IPS DF 4.7 (cell line): ENCODE results near the gene SGF29.
"Not testable (repeated sequence)": the region's sequence is repeated elsewhere in the genome, so short reads cannot be mapped to it uniquely, and the experiment has no call there.

ENCODE experiments used
- DNase-seq: peaks from one replicate; pipeline ENCODE4 v3.0.0-alpha.2; 2013; ENCODE audit warnings: low spot score; ENCODE audit errors: extremely low read depth

SGF29 gene

DNA sequence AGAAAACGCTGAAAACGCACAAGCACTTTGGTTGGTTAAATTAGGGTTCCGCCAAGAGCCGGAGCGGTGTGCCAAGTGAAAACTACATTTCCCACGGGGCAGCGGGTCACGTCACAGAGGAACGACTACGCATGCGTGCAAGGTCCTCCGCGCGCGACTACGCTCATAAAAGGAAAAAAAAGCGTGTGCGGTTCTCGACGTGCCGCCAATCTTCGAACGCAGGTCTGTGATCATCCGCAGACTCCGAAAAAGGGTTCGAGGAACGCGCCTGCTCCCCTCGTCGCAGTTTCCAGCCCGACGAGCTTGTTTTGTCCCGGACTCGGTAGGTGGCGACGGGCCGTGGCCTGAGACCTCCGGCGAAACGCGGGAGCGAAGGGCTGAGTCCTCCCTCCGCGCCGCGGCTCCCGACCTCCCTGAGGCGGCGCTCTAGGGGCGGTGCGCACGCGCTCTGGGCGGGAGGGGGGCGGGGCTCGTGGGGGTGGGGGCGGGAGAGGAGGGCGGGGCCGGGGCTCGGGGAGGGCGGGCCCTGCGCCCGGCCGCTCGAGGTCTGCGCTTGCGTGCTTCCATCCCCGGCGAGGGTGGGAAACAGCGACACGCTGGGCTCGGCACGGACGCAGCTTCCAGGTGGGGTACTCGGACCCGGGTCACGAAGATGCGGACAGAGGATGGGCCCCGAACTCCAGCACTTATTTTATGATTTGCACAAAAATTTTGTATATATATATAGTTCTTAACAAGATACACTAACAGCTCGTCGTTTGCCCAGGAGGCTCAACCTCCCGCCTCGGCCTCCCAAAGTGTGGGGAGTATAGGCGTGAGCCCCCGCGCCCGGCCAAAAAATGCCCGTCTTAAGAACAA, at the start of gene SGF29:
TSS of gene SGF29 (plus strand) at position 145 of the 858 bp plus-strand sequence. CDS start 27,150 bp downstream, outside the sequence.
- DNase-seq = no peak

DNA sequence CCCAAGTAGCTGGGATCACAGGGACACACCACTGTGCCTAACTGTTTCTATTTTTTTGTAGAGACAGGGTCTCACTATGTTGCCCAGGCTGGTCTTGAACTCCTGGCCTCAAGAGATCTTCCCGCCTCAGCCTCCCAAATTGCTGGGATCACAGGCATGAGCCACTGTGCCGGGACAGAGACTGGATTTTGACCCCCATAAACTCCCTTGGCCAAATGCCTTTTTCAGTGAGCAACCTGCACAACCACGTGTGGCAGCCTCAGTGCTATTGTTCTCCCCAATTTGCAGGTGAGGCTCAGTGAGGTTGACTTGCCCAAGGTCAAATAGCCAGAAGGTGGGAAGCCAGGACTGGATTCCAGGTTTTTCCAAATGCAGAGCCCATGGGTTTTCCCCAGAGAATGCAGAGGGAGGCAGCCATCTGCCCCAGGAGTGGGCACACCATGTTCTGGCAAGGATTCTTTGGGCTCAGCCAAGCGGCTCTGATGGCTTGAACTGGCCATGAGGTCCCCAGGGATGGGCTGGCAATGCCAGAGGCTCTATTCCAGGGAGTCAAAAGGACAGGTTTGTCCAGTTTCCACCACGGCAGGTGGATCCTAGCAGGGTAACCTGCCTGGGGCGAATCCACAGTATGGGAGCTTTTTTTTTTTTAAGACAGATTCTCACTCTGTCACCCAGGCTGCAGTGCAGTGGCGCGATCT, 48.9 kb upstream of the SGF29 start:
- no peak for DNase-seq

DNA sequence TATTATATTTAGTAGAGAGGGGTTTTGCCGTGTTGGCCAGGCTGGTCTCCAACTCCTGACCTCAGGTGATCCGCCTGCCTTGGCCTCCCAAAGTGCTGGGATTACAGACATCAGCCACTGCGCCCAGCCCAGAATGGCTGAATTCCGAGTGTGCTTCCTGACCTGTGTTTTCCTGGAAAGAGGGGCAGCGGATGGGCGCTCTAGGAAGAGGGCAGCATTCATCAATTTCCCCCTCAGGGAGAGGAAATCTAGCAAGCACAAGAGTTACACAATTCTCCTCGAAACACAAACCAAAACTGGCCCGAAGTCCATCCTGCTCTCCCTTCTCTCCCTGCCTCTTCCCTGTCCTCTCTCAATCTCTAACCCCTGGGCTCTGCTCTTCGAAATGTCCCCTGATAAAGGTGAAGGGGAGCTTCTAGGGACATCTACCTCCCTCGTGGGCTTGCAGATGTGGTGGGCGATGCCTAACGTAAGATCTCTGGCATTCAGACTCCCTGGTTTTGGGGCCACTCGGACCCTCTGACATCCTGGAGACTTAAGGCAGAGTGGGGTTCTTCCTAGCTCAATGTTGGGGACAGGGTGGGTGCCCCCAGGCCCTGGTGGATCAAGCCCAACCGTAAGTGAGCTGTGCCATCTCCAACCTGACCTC, 48.1 kb upstream of the SGF29 start:
- no peak for DNase-seq

DNA sequence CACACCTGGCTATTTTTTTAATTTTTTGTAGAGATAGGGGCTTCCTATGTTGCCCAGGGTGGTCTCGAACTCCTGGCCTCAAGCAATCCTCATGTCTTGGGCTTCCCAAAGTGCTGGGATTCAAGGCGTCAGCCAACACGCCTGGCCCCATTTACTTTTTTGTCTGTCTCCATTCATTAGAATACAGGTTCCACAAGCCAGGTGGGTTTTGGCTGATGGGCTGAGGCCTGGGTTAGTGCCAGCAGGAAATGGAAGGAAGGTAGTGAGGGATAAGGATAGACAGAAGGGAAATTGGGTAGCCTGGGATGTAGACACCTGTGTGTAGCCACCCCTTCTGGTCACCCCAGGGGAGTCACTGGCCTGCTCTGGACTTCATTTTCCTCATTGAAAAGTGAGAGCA, 42.7 kb upstream of the SGF29 start:
- DNase-seq = no peak

DNA sequence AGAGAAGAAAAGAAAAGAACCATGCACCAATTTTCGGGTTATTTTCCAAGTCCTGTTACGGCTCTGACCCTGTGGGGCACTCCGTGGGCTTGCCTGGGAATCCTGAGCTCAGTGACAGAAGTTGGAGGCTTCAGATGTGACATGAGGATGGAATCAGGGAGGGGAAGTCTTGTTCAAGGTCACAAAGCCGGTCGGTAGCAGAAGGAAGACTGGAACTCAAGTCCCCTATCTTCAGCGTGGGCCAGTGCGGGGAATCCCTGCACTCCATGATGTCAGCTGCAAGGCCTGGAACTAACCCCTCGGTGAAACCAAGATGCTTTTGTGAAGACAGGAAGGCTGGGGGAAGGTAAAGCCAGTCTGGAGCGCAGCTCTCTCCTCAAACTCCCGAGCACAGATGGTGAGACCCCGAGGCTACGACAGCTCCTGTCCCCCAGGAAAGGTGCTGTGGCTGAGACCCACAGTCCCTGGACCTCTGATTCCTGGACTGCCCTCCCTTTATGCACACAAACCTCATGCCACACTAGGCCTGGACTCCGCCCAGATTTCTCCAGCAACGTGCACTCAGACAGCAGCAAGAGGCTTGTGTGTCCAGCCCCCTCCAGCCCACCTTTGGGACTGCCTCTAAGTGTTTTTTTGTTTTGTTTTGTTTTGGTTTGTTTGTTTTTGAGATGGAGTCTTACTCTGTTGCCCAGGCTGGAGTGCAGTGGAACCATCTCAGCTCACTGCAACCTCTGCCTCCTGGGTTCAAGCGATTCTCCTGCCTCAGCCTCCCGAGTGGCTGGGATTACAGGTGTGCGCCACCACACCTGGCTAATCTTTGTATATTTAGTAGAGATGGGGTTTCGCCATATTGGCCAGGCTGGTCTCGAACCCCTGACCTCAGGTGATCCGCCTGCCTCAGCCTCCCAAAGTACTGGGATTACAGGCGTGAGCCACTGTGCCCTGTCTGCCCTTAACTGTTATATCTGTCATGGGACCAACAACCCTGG, 41.6 kb upstream of the SGF29 start:
- no peak for DNase-seq

DNA sequence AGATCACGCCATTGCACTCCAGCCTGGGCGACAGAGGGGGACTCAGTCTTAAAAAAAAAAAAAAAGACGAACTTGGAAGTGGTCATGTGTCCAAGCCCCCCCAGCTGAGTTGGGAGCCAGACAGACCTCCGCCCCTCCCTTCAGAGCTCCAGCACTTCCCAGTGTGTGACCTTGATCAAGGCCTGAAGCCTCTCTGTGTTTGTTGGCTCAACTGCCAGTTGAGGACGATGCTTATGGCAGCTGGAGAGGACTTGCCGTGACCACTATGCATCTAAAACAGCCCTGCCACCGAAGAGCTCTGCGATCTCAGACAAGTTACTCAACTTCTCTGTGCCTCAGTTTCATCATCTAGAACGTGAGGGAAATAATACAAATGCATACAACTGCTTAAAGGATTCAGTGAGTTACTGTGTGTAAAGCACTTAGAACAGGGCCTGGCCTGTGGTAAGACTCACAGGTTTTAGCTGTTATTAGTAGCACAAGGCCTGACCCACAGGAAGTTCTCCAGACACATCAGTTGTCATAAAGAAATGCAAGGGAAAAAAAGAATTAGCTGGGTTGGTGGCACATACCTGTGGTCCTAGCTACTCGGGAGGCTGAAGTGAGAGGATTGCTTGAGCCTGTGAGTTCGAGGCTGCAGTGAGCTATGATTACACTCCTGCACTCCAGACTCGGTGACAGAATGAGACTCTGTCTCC, 40.1 kb upstream of the SGF29 start:
- no peak for DNase-seq

DNA sequence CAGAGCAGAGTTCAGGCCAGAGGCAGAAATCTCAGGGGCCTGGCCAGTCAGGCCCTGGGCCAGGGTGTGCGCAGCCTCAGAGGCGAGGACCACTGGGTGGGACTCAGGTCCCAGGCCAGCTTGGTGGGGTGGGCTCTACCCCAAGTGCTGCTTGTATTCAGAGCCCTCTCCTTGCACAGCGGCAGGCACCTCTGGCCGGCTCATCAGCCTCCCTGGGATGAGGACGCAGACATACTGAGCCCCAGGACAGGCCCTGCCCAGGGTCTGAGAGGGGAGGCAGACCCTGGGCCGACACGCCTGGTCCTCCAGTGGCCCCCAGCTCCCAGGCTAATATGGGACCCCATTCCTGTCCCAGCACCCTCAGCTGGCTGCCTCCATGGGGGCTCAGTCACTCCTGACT, 39.5 kb upstream of the SGF29 start:
- DNase-seq = no peak

DNA sequence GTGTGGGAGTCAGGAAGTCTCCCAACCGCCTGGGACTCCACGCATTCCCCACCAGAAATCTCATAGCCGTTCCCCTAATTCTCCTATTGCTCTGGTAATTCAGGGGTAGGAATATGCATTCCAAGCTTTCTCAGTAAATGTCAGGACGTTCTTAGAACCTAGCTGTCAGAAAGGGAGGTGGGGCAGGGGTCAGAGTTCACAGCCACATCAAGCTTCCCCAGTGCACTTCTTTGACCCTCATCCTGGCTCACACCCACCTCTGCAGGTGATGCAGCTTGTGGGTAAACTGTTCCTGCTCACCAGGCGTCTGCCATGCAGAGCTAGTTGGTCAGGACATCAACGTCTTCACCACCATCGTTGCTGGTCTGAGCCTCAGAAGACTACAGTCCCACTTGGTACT, 33.0 kb upstream of the SGF29 start:
- DNase-seq = no peak

DNA sequence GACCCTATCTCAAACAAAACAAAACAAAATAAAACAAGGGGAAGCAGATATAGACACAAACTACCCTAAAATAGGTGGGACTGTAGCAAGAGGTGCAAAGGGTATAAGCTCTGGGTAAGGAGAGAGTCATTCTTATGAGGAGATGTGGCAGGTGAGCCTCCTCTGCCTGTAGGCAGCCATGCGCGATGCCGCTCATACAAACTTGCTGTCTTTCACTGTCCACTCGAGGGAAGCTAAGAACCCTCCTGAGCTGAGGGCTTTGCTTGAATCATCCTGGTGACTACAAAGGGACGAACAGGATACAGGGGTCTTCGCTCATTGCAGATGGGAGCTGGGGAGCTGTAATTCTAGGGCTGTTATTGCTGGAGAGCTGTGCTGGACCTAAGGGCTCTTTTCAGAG, 32.3 kb upstream of the SGF29 start:
- DNase-seq = no peak

DNA sequence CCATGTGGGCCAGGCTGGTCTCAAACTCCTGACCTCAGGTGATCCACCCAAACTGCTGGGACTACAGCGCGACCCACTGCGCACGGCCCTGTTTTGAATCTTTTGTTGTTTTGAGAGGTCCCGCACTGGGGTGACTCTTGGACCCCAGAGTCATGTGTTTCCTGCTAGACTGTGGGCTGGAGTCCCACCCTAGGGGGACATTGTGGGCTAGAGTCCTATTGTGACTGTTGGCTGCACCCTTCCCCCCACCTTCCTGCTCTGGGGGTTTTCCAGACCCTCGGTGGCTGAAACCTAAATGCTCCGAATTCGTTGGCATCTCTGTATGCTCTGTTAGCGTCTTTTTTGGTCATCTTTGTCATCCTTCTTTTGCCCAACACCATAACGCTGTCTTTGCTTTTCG, 30.9 kb upstream of the SGF29 start:
- DNase-seq = no peak

DNA sequence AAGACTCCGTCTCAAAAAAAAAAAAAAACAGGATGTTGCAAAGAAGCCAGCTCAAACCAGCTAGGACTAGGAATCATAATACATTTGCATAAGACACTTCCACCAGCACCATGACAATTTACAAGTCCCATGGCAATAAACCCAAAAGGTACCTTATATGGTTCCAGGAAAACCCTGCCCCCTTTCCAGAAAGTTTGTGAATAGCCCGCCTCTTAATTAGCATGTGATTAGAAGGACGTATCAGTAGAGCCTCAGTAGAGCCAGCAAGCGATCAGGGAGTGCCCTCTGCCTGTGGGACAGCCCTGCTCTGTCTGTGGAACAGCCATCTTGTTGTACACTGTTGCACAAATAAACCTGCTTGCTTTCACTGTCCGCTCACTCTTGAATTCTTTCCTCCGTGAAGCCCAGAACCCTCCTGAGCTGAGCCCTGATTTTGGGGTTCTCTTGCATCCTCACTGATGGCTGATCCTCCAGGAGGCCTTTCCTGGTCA, 29.0 kb upstream of the SGF29 start:
- no peak for DNase-seq

DNA sequence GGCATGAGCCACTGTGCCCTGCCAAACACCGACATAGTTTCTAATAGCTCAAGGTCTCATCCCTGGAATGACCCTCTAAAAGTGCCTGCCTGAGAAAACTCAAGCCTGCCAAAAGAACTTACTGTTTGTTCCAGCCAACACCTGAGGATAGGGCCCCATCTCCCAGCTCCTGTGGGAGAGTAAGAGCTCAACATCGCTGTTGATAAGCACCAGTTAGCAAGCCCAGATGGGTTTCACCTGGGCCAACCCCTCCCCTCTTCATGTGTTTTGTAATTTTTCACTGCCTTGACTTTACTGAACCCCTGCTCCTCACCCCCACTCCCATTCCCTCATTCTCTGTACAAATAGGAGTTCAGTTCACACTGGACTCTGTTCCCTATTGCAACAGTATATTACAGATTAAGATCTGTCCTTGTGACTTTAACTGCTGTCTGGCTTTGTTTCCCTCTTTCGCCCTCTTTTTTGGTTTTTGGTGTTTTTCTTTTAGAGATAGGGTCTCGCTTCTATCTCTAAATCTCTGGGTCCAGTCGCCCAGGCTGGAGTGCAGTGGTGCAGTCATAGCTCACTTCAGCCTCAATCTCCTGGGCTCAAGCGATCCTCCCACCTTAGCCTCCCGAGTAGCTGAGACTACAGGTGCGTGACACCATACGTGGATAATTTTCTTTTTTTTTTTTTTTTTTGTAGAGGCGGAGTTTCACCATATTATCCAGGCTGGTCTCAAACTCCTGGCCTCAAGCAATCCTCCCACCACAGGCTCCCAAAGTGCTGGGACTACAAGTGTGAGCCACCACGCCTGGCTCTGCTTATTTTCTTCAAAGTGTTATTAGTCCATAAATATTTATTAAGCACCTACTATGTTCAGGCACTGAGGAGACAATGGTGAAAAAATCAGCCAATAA, 27.3 kb upstream of the SGF29 start:
- no peak for DNase-seq

DNA sequence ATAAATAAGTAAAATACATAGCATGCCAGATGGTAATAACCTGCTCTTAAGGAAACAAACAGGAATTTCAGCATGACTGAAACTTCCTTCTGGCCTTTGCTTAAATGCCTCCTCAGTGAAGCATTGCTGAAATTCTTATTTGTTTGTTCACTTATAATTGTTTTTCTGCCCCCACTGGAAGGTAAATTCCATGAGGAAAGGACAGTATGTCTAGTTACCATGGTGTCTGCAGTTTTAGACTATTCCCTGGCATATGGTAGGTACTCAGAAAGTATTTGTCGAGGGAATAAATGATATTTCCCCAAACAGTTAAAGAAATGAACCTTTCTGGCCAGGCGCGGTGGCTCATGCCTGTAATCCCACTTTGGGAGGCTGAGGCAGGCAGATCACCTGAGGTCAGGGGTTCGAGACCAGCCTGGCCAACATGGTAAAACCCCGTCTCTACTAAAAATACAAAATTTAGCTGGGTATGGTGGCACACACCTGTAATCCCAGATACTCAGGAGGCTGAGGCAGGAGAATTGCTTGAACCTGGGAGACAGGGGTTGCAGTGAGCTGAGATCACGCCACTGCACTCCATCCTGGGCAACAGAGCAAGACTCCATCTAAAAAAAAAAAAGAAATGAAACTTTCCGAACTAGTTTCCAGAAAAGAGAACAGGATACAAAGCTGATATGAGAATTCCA, 26.5 kb upstream of the SGF29 start:
- not testable (repeated sequence) for DNase-seq

DNA sequence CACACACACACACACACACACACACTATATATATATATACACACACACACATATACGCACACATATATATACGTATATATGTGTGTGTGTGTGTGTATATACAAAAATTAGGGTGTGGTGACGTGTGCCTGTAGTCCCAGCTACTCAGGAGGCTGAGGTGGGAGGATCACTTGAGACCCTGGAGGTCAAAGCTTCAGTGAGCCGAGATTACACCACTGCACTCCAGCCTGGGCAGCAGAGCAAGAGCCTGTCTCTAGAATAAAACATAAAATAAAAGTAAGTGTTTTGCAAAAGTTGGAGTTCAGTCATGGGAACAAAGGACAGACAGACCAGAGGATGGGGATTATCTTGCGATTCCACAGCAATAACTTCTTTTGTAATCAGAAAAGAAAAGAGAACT, 25.7 kb upstream of the SGF29 start:
- DNase-seq = no peak

DNA sequence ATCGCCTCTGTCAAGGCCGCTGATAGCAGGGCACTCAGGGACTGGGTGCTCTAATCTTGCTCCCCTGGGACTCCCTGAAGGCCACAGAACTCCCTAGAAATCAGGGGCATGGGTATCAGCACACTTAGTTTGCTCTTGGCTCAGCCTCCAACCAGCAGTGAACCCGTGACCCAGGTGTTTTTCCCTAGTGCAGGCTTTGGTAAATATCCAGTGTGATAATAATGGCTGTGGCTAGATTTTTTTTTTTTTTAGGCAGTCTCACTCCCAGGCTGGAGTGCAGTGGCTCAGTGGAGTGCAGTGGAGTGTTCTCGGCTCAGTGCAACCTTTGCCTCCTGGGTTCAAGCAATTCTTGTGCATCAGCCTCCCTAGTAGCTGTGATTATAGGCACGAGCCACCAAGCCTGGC, 25.3 kb upstream of the SGF29 start:
- no peak for DNase-seq

DNA sequence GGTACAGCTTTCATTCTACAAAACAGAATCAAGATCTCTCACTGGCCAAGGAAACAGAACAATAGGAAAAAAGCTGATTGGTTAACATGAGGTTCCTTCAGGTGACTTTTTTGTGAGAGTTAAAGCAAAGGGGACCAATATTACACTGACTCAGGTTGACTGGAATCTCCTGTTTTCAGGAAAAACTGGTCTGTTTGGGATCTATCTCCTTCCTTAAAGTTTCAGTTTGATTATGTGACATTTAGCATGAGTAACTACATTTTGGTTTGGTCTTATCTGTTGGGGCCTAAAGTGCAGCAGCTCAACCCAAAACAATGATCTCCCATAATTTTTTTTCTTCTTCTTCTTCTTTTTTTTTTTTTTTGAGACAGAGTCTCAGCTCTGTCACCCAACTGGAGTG, 24.6 kb upstream of the SGF29 start:
- DNase-seq = no peak

DNA sequence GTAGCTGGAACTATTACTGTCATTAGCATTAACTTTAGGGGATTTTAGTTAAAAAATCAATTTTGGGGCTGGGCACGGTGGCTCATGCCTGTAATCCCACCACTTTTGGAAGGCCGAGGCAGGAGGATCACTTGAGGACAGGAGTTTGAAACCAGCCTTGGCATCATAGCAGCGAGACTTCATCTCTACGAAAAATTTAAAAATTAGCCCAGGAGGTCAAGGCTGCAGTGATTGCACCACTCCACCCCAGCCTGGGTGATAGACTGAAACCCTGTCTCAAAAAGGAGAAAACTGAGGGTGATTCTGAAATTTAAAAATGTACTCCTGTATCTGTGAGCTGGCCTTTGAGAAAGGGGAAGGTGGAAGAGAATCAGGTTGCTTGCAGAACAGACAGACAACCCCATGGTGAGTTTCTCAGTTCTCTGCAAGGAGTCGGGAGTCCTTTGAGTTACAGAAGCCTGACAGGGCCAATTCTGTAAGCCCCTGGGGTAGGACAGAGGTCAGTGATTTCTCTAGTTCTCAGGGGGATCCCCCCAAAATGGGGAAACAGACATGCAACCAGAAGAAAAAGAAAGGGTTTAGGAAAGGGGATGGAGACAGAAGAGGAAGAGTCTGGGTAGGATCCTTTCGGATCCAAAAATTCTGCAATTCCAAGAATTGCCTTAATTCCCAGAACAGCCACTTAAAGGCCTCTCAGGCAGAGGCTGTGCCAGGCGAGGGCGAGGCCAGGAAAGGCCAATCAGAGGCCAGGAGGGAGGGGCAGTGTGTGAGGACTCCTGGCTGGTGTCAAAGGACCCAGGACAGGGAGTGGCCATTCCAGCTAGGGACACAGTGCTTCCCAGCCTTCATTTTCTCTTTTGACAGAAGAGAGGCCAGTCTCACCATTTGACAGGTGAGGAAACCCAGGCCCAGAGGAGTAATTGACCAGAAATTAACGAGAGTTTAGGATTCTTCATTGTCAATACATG, 21.7 kb upstream of the SGF29 start:
- no peak for DNase-seq
